ENCODE measurements around the gene PRUNE2. TPM values are rescaled to one million over a fixed set of nuclear protein-coding genes. Genes with fewer than 3 reads are reported as not detected.

PRUNE2 gene
- total RNA-seq, 3 donors from 2014 or later = 4.6 to 14.7 (median 12.0) TPM

DNA sequence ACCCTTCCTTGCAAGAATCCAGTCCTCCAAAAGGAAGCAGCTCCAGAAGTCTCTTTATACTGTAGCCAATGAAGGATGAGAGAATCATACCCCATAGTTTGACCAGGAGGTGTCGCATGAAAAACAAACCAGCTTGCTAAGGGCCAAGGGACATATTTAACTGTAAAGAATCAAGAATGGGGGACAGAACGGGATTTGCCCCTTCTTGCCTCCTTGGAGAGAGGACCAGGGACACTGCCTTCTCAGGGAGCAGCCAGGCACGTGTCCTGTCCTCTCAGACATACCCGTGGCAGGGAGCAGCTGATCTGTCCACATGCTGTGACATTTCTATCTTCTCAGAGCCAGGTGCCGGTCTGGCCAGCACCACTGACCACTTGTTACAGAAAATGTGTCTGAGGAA lies 11.7 kb downstream of the PRUNE2 start:
- Histone ChIP-seq H3K4me3 (no peak overlapping the region), H3K27me3 (peaks cover 0 to 6% of the 10 kb centered on the region in 2 donors), H3K4me1 (no peaks in the 10 kb centered on the region), H3K27ac (no peak overlapping the region), H3K9me3 (no peaks in the 10 kb centered on the region), H3K36me3 (no peaks in the 10 kb centered on the region)
- TF ChIP-seq POLR2A (IDR thresholded peaks at IDR 0.05) = no peak
- DNase-seq (ENCODE audit: low spot score in 2 of 2) = no peak
- intact Hi-C loops (cut with DNase I; ENCODE audit: low total_unique reads) = no loop called here

DNA sequence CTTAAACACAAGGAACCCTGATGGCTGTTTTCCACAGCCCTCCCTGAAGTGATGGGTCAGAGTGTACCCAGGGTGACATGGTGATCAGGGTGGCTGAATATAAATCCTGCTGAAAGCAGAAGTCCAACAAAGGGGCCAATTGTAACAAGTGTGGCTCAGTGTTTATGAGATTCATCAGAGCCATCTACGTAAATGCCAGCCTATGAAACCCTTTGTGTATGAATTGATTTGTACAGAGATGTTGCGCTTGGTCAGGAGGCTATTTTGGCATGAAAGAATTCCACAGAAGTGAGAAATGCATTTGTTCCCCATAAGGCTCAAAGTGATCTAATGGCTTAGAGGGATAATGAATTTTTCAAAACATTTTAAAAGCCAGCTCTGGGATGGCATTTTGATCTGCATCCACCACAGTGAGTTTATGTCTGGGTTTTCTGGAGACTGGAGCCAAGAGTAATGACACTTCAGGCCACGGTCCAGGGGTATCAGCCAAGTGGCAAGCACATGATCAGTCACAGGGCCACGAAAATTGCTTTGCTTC lies 12.4 kb downstream of the PRUNE2 start:
- Histone ChIP-seq H3K36me3 (no peaks in the 10 kb centered on the region), H3K9me3 (no peaks in the 10 kb centered on the region), H3K27ac (no peak overlapping the region), H3K27me3 (no peaks in the 10 kb centered on the region), H3K4me3 (no peak overlapping the region), H3K4me1 (no peaks in the 10 kb centered on the region)
- DNase-seq (ENCODE audit: low spot score in 2 of 2) = no peak
- intact Hi-C loops (cut with DNase I; ENCODE audit: low total_unique reads) = no loop called here
- TF ChIP-seq POLR2AphosphoS5 (IDR thresholded peaks at IDR 0.05) = no peak
- TF ChIP-seq, protein P1, sequence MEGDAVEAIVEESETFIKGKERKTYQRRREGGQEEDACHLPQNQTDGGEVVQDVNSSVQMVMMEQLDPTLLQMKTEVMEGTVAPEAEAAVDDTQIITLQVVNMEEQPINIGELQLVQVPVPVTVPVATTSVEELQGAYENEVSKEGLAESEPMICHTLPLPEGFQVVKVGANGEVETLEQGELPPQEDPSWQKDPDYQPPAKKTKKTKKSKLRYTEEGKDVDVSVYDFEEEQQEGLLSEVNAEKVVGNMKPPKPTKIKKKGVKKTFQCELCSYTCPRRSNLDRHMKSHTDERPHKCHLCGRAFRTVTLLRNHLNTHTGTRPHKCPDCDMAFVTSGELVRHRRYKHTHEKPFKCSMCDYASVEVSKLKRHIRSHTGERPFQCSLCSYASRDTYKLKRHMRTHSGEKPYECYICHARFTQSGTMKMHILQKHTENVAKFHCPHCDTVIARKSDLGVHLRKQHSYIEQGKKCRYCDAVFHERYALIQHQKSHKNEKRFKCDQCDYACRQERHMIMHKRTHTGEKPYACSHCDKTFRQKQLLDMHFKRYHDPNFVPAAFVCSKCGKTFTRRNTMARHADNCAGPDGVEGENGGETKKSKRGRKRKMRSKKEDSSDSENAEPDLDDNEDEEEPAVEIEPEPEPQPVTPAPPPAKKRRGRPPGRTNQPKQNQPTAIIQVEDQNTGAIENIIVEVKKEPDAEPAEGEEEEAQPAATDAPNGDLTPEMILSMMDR (IDR thresholded peaks at IDR 0.05) = no peak

DNA sequence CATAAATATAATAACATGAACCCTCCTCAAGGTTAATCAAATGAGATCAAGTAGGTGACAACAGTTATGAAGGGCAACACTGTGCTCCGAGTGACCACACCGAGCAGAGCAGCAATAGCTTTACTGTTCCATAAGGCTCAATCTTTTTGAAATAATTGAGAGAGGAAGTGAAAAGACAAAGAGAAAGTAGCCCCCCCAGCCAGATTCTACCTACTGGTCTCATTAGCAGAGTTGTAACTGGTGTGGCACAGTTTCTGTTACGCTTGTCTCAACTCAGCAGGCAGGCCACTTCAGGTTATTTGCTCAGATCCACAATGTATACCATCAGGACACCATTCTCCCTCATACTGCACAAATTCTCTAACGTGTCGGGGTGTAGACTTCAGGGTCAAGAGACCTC lies 14.0 kb downstream of the PRUNE2 start:
- intact Hi-C loops (cut with DNase I; ENCODE audit: low total_unique reads) = no loop called here
- no peak overlapping the region for H3K27ac ChIP-seq
- H3K4me1 ChIP-seq = no peaks in the 10 kb centered on the region

DNA sequence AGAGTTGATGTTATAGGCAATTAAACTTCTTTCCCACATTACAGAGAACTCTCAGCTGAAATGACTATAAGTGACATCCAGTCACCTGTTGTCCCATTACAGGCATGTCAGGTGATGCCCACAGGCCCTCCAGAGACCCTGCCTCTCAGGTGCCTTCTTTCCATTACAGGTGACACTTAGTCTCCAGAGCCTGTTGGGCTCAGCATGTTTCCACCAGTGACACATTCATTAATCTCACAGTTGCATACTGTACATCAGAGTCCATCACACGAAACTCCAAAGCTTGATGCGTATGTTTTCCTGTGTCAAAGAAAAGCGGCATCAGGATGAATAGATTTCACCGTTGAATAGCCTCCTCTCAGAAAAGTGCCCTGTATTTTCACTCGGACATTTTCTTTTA lies 14.6 kb downstream of the PRUNE2 start:
- no peak overlapping the region for H3K4me3 ChIP-seq
- H3K36me3 ChIP-seq = no peaks in the 10 kb centered on the region
- H3K4me1 ChIP-seq = no peaks in the 10 kb centered on the region
- intact Hi-C loops (cut with DNase I; ENCODE audit: low total_unique reads) = no loop called here
- no peaks in the 10 kb centered on the region for H3K27me3 ChIP-seq
- no peak for DNase-seq (ENCODE audit: low spot score in 2 of 2)
- no peak overlapping the region for H3K27ac ChIP-seq
- no peaks in the 10 kb centered on the region for H3K9me3 ChIP-seq
- TF ChIP-seq, protein P1 (IDR thresholded peaks at IDR 0.05) = no peak
- no peak for TF ChIP-seq POLR2A (IDR thresholded peaks at IDR 0.05)
- no peak for TF ChIP-seq POLR2AphosphoS5 (IDR thresholded peaks at IDR 0.05)

More for the DNA sequence above, 14.0 kb downstream of the PRUNE2 start:
- Histone ChIP-seq H3K4me3 (no peak overlapping the region), H3K9me3 (no peaks in the 10 kb centered on the region), H3K27me3 (no peaks in the 10 kb centered on the region), H3K36me3 (no peaks in the 10 kb centered on the region)
- DNase-seq (ENCODE audit: low spot score in 2 of 2) = no peak
- TF ChIP-seq, protein P1 (IDR thresholded peaks at IDR 0.05) = no peak
- TF ChIP-seq POLR2A (IDR thresholded peaks at IDR 0.05) (no peak), POLR2AphosphoS5 (IDR thresholded peaks at IDR 0.05) (no peak)

DNA sequence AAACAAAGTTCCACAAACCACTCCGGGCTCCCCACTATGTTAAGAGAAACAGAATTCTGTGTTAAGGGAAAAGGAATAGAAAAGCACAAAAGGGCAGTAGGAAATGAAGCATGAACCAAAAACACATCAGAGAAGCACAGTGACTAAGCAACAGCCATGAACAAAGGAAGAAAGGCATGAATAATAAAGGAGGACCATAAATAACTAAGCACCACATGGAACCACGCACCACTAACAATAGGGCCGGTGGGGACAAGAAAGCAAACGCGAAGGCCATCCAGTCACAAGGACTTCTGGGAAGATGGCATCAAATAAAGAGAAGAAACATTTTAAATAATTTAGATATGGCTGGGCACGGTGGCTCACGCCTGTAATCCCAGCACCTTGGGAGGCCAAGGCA lies 18.0 kb downstream of the PRUNE2 start:
- Histone ChIP-seq H3K27me3 (no peaks in the 10 kb centered on the region), H3K4me1 (no peaks in the 10 kb centered on the region), H3K4me3 (no peak overlapping the region), H3K27ac (no peak overlapping the region), H3K36me3 (no peaks in the 10 kb centered on the region), H3K9me3 (no peaks in the 10 kb centered on the region)
- intact Hi-C loops (cut with DNase I; ENCODE audit: low total_unique reads) = loop anchor here (10.0 kb wide), 1 partner anchor 193 kb away; no protein-coding TSS in a partner anchor
- TF ChIP-seq, protein P1 (IDR thresholded peaks at IDR 0.05) = no peak
- TF ChIP-seq POLR2AphosphoS5 (IDR thresholded peaks at IDR 0.05) (no peak), POLR2A (IDR thresholded peaks at IDR 0.05) (no peak)
- DNase-seq (ENCODE audit: low spot score in 2 of 2) = no peak

Measured in breast epithelium (tissue), 4 donors.